ENCODE results near the gene AUH.

GRCh38 chr9:91392435-91392834 is 30.7 kb upstream of the AUH start:
- TF ChIP-seq, protein P1, sequence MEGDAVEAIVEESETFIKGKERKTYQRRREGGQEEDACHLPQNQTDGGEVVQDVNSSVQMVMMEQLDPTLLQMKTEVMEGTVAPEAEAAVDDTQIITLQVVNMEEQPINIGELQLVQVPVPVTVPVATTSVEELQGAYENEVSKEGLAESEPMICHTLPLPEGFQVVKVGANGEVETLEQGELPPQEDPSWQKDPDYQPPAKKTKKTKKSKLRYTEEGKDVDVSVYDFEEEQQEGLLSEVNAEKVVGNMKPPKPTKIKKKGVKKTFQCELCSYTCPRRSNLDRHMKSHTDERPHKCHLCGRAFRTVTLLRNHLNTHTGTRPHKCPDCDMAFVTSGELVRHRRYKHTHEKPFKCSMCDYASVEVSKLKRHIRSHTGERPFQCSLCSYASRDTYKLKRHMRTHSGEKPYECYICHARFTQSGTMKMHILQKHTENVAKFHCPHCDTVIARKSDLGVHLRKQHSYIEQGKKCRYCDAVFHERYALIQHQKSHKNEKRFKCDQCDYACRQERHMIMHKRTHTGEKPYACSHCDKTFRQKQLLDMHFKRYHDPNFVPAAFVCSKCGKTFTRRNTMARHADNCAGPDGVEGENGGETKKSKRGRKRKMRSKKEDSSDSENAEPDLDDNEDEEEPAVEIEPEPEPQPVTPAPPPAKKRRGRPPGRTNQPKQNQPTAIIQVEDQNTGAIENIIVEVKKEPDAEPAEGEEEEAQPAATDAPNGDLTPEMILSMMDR (conservative IDR thresholded peaks at IDR 0.05 in 1 of 2, IDR thresholded peaks at IDR 0.05 in 1 of 2; ENCODE audit: low read depth in 1 of 2, low read length in 2 of 2), result no peak
- TF ChIP-seq EZH2 (IDR thresholded peaks at IDR 0.05; ENCODE audit: low read length, missing control alignments), result no peak

Data from fibroblast of lung (primary cell).